Astrocyte of the spinal cord (primary cell): ENCODE data around the gene SHB.
A peak's percentile ranks its signal among the peaks of the same experiment; 100 is the strongest.
"Not testable (repeated sequence)": the region's sequence is repeated elsewhere in the genome, so short reads cannot be mapped to it uniquely, and the experiment has no call there.

ENCODE experiments used
- DNase-seq: peaks from one replicate; pipeline ENCODE4 v3.0.0; 2011; ENCODE audit warnings: low read depth, low spot score
- H3K4me3 ChIP-seq: 2 replicates; pipeline ENCODE4 v1.5.1; 2011; ENCODE audit warnings: low read depth, mild to moderate bottlenecking, low read length, moderate library complexity
- CTCF ChIP-seq: IDR thresholded peaks from 2 replicates; pipeline ENCODE4 v1.5.1; 2012; ENCODE audit warnings: low read depth, mild to moderate bottlenecking, low read length, inconsistent platforms
- in situ Hi-C: cut with HindIII; loops from 2 replicates; pipeline ENCODE4 v1.10.0; 2017; ENCODE audit warnings: low sequenced_read_pairs

SHB gene

GRCh38 chr9:37967761-37968080 is 101.3 kb downstream of the SHB start:
- H3K4me3 ChIP-seq, result no peak overlapping the region
- in situ Hi-C loops, result no loop called here
- no peak for TF ChIP-seq CTCF
- no peak for DNase-seq

GRCh38 chr9:37967014-37967760 is 101.8 kb downstream of the SHB start:
- TF ChIP-seq CTCF, result no peak
- in situ Hi-C loops, result no loop called here
- no peak overlapping the region for H3K4me3 ChIP-seq
- DNase-seq, result no peak

- TF ChIP-seq CTCF, result no peak
- H3K4me3 ChIP-seq, result no peak overlapping the region
These were observed 102.5 kb downstream of the SHB start for GRCh38 chr9:37966412-37967013.

GRCh38 chr9:37965676-37966345 is 103.2 kb downstream of the SHB start:
- peak; percentile 77 for DNase-seq
- in situ Hi-C loops, H3K4me3 ChIP-seq: not testable (repeated sequence)

More at GRCh38 chr9:37966412-37967013, 102.5 kb downstream of the SHB start:
- in situ Hi-C loops, result no loop called here
- DNase-seq, result no peak

- no peak for TF ChIP-seq CTCF
- in situ Hi-C loops, result no loop called here
- no peak overlapping the region for H3K4me3 ChIP-seq
- no peak for DNase-seq
These were observed 103.9 kb downstream of the SHB start for GRCh38 chr9:37965116-37965515.

GRCh38 chr9:37964740-37965081 is 104.3 kb downstream of the SHB start:
- no peak overlapping the region for H3K4me3 ChIP-seq
- no peak for TF ChIP-seq CTCF
- in situ Hi-C loops, result no loop called here
- no peak for DNase-seq
